Measurements from ENCODE around the gene TRPM3.

DNA sequence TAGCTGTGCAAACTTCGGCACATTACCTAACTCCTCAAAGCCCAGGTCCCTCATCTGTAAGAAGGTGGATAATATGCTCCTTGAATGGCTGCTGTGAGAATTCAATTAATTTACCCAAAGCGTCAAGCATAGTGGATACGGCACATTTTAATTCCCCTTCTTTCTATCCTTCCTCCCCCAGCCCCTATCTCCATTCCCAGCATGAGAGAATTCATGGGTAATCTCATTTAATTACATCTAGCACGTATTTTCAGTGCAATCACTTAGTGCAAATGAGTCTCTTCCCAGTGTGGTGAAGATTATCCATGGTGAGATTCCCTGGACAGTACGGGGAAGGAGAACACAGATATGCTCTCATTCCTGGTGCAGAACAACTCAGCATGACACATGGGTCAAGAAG is 145.6 kb downstream of the TRPM3 start:
- TF ChIP-seq, protein P1, sequence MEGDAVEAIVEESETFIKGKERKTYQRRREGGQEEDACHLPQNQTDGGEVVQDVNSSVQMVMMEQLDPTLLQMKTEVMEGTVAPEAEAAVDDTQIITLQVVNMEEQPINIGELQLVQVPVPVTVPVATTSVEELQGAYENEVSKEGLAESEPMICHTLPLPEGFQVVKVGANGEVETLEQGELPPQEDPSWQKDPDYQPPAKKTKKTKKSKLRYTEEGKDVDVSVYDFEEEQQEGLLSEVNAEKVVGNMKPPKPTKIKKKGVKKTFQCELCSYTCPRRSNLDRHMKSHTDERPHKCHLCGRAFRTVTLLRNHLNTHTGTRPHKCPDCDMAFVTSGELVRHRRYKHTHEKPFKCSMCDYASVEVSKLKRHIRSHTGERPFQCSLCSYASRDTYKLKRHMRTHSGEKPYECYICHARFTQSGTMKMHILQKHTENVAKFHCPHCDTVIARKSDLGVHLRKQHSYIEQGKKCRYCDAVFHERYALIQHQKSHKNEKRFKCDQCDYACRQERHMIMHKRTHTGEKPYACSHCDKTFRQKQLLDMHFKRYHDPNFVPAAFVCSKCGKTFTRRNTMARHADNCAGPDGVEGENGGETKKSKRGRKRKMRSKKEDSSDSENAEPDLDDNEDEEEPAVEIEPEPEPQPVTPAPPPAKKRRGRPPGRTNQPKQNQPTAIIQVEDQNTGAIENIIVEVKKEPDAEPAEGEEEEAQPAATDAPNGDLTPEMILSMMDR (IDR thresholded peaks at IDR 0.05), result no peak
- TF ChIP-seq POLR2A (IDR thresholded peaks at IDR 0.05), result no peak

Measured in esophagus squamous epithelium (tissue), 4 donors.